Effector memory CD4-positive, alpha-beta T cell (primary cell): ENCODE measurements around the gene SETD1B.
A peak's percentile ranks its signal among the peaks of the same experiment; 100 is the strongest.

Experiments
- DNase-seq, 3 donors: peaks; one replicate each; pipeline ENCODE4 v3.0.0-alpha.2; 2020
- H3K27ac ChIP-seq: 2 replicates; pipeline ENCODE4 v1.7.0; 2013; ENCODE audit warnings: mild to moderate bottlenecking, low read length, moderate library complexity; ENCODE audit not compliant: insufficient read depth, poor library complexity, severe bottlenecking
- H3K27me3 ChIP-seq: replicated peaks from 2 replicates; pipeline ENCODE4 v1.7.0; 2013; ENCODE audit warnings: mild to moderate bottlenecking, low read length; ENCODE audit not compliant: insufficient read depth, control insufficient read depth, poor library complexity, severe bottlenecking
- H3K36me3 ChIP-seq: 2 replicates; pipeline ENCODE4 v1.7.0; 2013; ENCODE audit warnings: mild to moderate bottlenecking, low read length, moderate library complexity; ENCODE audit not compliant: control insufficient read depth, insufficient read depth
- H3K4me1 ChIP-seq: 2 replicates; pipeline ENCODE4 v1.7.0; 2013; ENCODE audit warnings: low read length, mild to moderate bottlenecking; ENCODE audit not compliant: control insufficient read depth, insufficient read depth, poor library complexity, severe bottlenecking
- H3K4me3 ChIP-seq: 2 replicates; pipeline ENCODE4 v1.7.0; 2013; ENCODE audit warnings: low read length, low read depth, mild to moderate bottlenecking; ENCODE audit not compliant: insufficient read depth, poor library complexity, severe bottlenecking
- H3K9me3 ChIP-seq: 2 replicates; pipeline ENCODE4 v1.7.0; 2013; ENCODE audit warnings: mild to moderate bottlenecking, low read length, moderate library complexity; ENCODE audit not compliant: control insufficient read depth

Gene SETD1B

DNA sequence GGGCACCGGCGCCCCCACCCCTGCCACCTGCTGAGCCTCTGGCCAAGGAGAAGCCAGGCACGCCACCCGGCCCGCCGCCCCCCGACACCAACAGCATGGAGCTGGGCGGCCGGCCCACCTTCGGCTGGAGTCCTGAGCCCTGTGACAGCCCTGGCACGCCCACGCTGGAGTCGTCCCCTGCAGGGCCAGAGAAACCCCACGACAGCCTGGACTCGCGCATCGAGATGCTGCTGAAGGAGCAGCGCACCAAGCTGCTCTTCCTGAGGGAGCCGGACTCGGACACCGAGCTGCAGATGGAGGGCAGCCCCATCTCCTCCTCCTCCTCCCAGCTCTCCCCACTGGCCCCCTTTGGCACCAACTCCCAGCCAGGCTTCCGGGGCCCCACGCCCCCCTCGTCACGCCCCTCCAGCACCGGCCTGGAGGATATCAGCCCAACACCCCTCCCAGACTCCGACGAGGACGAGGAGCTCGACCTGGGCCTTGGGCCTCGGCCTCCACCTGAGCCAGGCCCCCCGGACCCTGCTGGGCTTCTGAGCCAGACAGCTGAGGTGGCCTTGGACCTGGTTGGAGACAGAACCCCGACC is 6.5 kb downstream of the SETD1B start:
- peaks cover 46% of the 10 kb centered on the region for H3K36me3 ChIP-seq
- H3K4me3 ChIP-seq, result no peak overlapping the region
- peaks cover 53% of the 10 kb centered on the region for H3K4me1 ChIP-seq
- no peaks in the 10 kb centered on the region for H3K9me3 ChIP-seq
- DNase-seq, result no peak
- no peak overlapping the region for H3K27ac ChIP-seq
- no peaks in the 10 kb centered on the region for H3K27me3 ChIP-seq

- H3K4me3 ChIP-seq, result peak overlapping the region; percentile 53
- H3K4me1 ChIP-seq, result peaks cover 53% of the 10 kb centered on the region
- DNase-seq, result no peak
- peak overlapping the region; percentile 36 for H3K27ac ChIP-seq
- no peaks in the 10 kb centered on the region for H3K27me3 ChIP-seq
- H3K36me3 ChIP-seq, result peaks cover 52% of the 10 kb centered on the region
- H3K9me3 ChIP-seq, result no peaks in the 10 kb centered on the region
Observed at GRCh38 chr12:121810833-121811433, 7.1 kb downstream of the SETD1B start.

GRCh38 chr12:121811434-121812319 is 7.9 kb downstream of the SETD1B start:
- peak overlapping the region; percentile 36 for H3K27ac ChIP-seq
- H3K4me3 ChIP-seq, result peak overlapping the region; percentile 53
- peak; percentile 54 to 65 (median 55) for DNase-seq
- H3K27me3 ChIP-seq, result no peaks in the 10 kb centered on the region
- peaks cover 60% of the 10 kb centered on the region for H3K36me3 ChIP-seq
- no peaks in the 10 kb centered on the region for H3K9me3 ChIP-seq
- H3K4me1 ChIP-seq, result peaks cover 45% of the 10 kb centered on the region

DNA sequence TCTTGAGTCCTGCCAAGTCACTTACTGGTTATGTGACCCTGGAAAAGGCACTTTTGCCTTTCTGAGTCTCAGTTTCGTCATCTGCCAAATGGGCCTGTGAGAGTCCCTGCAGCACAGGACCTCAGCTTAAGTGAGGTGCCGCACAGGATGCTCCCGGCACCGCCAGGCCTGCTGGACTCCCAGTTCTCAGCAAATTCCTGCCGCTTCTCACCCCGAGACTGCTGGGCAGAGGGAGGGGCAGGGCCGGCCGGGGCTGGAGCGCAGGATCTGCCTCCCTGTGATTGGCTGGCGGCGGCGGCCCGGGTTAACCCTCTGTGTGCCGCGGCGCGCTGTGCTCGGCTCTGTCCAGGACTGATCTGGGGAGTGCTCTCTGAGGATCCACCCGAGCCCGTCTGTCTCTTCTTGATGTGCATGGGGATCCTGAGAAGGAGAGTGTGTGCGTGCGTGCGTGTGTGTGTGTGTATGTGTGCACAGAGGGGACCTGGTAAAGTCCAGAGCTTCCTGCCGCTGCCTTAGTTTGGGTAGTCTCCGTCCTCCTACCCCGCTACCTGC is 8.6 kb downstream of the SETD1B start:
- Histone ChIP-seq H3K4me1 (peaks cover 38% of the 10 kb centered on the region), H3K27me3 (no peaks in the 10 kb centered on the region), H3K36me3 (peaks cover 67% of the 10 kb centered on the region), H3K9me3 (no peaks in the 10 kb centered on the region), H3K27ac (peak overlapping the region; percentile 36), H3K4me3 (peak overlapping the region; percentile 53)
- DNase-seq, result no peak

DNA sequence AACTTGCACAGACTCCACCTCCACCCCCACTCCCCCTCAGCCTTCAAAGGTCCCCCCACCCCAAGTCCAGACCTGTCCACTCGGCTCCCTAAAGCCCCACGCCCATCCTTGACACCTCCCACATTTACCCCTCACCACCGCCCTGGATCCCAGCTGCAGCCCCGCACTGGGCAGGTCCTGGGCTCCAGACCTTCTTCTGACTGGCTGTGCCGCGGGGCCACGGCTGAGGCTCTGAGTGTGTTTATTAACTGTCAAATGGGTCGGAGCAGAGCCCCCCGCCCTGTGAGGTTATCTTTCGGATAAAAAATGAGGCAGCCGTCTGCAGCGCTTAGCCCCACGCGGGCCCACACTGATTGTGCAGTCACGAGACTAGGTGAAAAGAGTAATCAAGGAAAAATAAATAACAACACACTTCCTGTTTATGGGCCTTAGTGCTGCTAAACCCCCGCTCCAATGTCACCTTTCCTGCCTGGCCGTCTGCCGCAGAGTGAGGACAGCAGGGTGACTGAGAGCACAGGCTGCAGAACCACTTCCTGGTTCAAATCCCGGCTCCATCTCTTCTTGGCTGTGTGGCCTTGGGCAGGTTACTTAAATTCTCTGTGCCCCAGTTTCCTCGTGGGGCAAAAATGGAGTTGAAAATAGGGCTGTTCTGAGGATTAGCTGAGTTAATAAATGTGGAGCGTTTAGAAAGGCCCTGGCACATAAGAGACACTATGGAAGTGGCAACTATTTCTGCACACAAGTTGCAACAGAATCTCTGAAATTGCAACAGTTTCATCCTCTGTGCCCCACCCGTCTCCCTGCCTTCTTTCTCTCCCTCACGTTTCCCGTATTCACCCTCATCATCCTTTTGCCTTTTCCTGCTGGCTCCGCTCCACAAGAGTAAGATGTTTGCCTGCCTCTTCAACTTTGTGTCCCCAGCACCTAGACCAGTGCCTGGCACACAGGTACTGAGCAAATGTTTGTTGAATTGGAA is 9.4 kb downstream of the SETD1B start:
- DNase-seq, result no peak
- peaks cover 36% of the 10 kb centered on the region for H3K4me1 ChIP-seq

GRCh38 chr12:121813951-121814350 is 10.1 kb downstream of the SETD1B start:
- Histone ChIP-seq H3K27ac (no peak overlapping the region), H3K27me3 (no peaks in the 10 kb centered on the region), H3K9me3 (no peaks in the 10 kb centered on the region), H3K4me1 (peaks cover 36% of the 10 kb centered on the region), H3K4me3 (no peak overlapping the region), H3K36me3 (peaks cover 67% of the 10 kb centered on the region)
- DNase-seq, result no peak

More for the DNA sequence above, 9.4 kb downstream of the SETD1B start:
- H3K27ac ChIP-seq, result no peak overlapping the region
- no peaks in the 10 kb centered on the region for H3K9me3 ChIP-seq
- H3K27me3 ChIP-seq, result no peaks in the 10 kb centered on the region
- H3K4me3 ChIP-seq, result no peak overlapping the region
- peaks cover 70% of the 10 kb centered on the region for H3K36me3 ChIP-seq

- Histone ChIP-seq H3K27ac (no peak overlapping the region), H3K4me1 (peaks cover 36% of the 10 kb centered on the region), H3K4me3 (no peak overlapping the region), H3K36me3 (peaks cover 69% of the 10 kb centered on the region), H3K9me3 (no peaks in the 10 kb centered on the region), H3K27me3 (no peaks in the 10 kb centered on the region)
- DNase-seq, result no peak
Observed at GRCh38 chr12:121814429-121815119, 10.8 kb downstream of the SETD1B start.

GRCh38 chr12:121815263-121815662 is 11.5 kb downstream of the SETD1B start:
- DNase-seq, result no peak
- H3K9me3 ChIP-seq, result no peaks in the 10 kb centered on the region
- H3K27me3 ChIP-seq, result no peaks in the 10 kb centered on the region
- no peak overlapping the region for H3K27ac ChIP-seq
- H3K4me1 ChIP-seq, result peaks cover 35% of the 10 kb centered on the region
- H3K36me3 ChIP-seq, result peaks cover 69% of the 10 kb centered on the region
- no peak overlapping the region for H3K4me3 ChIP-seq
